Thoracic aorta (tissue), 2 donors: Measurements from ENCODE around the gene CENPO. TPM values are rescaled to one million over a fixed set of nuclear protein-coding genes. Genes with fewer than 3 reads are reported as not detected.

Experiments
- ATAC-seq: fragments of 150-250 bp; one replicate; pipeline ENCODE4 v1.8.0; 2017; ENCODE audit warnings: low read depth; ENCODE audit not compliant: insufficient number of reproducible peaks, low FRiP score
- DNase-seq: peaks from one replicate; pipeline ENCODE4 v3.0.0-alpha.2; 2020; ENCODE audit warnings: low spot score
- H3K27ac ChIP-seq, 2 donors: fragments of 200-600 bp; sonication (generic); 1 replicate in 1 of 2; 2 replicates in 1 of 2; pipeline ENCODE4 v1.5.1; 2016; ENCODE audit warnings: mild to moderate bottlenecking in 2 of 2, moderate library complexity in 2 of 2
- H3K27me3 ChIP-seq: fragments of 200-600 bp; sonication (generic); replicated peaks from 2 replicates; pipeline ENCODE4 v1.6.0; 2016; ENCODE audit warnings: mild to moderate bottlenecking; ENCODE audit not compliant: insufficient read depth
- H3K36me3 ChIP-seq: fragments of 200-600 bp; sonication (generic); one replicate; pipeline ENCODE4 v1.5.1; 2016
- H3K4me1 ChIP-seq, 2 donors: fragments of 200-600 bp; sonication (generic); 1 replicate in 1 of 2; 2 replicates in 1 of 2; pipeline versions ENCODE4 v1.5.1 to v1.6.0; 2016; ENCODE audit warnings: low read depth in 2 of 2, mild to moderate bottlenecking in 1 of 2; ENCODE audit not compliant: control insufficient read depth in 1 of 2
- H3K4me3 ChIP-seq: fragments of 200-600 bp; sonication (generic); 2 replicates; pipeline ENCODE4 v1.5.1; 2016; ENCODE audit warnings: mild to moderate bottlenecking
- H3K9me3 ChIP-seq: fragments of 200-600 bp; sonication (generic); 2 replicates; pipeline ENCODE4 v1.5.1; 2016
- CTCF ChIP-seq: fragments of 200-600 bp; sonication (generic); IDR thresholded peaks from one replicate; pipeline ENCODE4 v1.5.1; 2019; ENCODE audit warnings: antibody characterized with exemption
- total RNA-seq, 2 donors: library from RNA; depleted of rRNA; stranded (reverse); fragments of >200 nt; gene quantifications; one replicate each; pipeline versions ENCODE4 v1.1.0 to v1.2.3, GENCODE V29; 2016

Gene CENPO
- total RNA-seq, 2 donors from 2014 or later: 2.5 to 9.2 TPM

- ATAC-seq: no peak
- no peak for TF ChIP-seq CTCF
- Histone ChIP-seq H3K27me3 (no peaks in the 10 kb centered on the region), H3K4me3 (no peak overlapping the region), H3K4me1 (no peaks in the 10 kb centered on the region), H3K9me3 (no peaks in the 10 kb centered on the region), H3K36me3 (peaks cover 7% of the 10 kb centered on the region), H3K27ac (no peak overlapping the region)
- no peak for DNase-seq
Observed at GRCh38 chr2:24771764-24772586, 21.2 kb upstream of the CENPO start.

DNA sequence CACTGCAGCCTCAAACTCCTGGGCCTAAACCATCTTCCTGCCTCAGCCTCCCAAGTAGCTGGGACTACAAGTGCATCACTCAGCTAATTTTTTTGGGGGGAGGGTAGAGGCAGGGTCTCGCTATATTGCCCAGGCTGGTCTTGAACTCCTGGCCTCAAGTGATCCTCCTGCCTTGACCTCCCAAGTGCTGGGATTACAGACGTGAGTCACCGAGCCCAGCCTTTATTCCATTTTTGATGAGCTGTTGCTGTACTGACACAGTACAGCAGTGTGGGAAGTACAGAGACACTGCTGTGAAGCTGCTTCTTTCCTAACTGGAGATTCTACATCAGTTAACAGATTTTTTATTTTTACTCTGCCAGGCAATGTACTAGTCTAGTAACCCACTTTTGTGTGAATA, 18.9 kb upstream of the CENPO start:
- ATAC-seq: no peak
- Histone ChIP-seq H3K4me1 (no peaks in the 10 kb centered on the region), H3K27me3 (no peaks in the 10 kb centered on the region), H3K27ac (no peak overlapping the region), H3K4me3 (no peak overlapping the region), H3K36me3 (peaks cover 7% of the 10 kb centered on the region), H3K9me3 (no peaks in the 10 kb centered on the region)
- no peak for DNase-seq
- no peak for TF ChIP-seq CTCF

DNA sequence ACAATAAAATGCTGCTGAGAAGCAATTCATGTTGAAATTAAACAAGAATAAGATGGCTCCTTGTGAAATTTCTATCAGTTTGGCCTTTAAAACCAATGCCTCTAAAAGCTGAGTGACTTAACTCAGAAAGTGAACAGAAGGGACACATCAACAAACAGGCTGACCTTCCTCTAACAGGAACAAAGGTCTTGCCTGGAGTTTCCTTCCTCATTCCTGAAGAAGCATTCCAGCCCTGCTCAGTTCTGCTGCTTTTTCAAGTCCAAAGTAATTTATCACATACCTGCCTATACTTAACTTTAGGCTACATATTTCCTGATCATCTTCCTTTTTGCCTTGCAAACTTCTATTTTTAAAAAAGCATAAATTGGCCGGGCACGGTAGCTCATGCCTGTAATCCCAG, 14.1 kb upstream of the CENPO start:
- no peak for DNase-seq
- Histone ChIP-seq H3K4me3 (no peak overlapping the region), H3K9me3 (no peaks in the 10 kb centered on the region), H3K27ac (no peak overlapping the region), H3K36me3 (no peaks in the 10 kb centered on the region), H3K27me3 (no peaks in the 10 kb centered on the region), H3K4me1 (no peaks in the 10 kb centered on the region)
- TF ChIP-seq CTCF: no peak
- no peak for ATAC-seq

DNA sequence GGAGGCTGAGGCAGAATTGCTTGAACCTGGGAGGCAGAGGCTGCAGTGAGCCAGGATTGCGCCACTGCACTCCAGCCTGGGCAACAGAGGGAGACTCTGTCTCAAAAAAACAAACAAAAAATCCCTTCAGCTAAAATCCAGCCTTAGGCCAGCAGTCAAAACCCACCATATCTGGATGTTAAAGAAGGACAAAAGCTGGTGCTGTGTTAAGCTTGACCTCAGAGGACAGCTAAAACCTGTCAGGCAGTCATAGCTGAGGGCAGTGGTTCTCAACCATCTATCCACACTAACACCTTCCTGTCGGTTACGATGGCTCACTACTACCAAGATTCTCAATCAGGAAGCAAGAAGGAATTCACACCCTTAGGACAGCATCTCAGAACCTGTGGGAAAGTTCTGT, 9.6 kb upstream of the CENPO start:
- ATAC-seq (no peak), DNase-seq (no peak)
- TF ChIP-seq CTCF: no peak
- no peak overlapping the region for H3K4me3 ChIP-seq
- H3K36me3 ChIP-seq: no peaks in the 10 kb centered on the region
- no peaks in the 10 kb centered on the region for H3K9me3 ChIP-seq
- no peaks in the 10 kb centered on the region for H3K27me3 ChIP-seq
- H3K27ac ChIP-seq: no peak overlapping the region
- H3K4me1 ChIP-seq: no peaks in the 10 kb centered on the region

- H3K36me3 ChIP-seq: no peaks in the 10 kb centered on the region
- no peak for TF ChIP-seq CTCF
- no peaks in the 10 kb centered on the region for H3K4me1 ChIP-seq
- H3K27me3 ChIP-seq: no peaks in the 10 kb centered on the region
- DNase-seq: no peak
- H3K27ac ChIP-seq: no peak overlapping the region
- no peak for ATAC-seq
- no peaks in the 10 kb centered on the region for H3K9me3 ChIP-seq
- no peak overlapping the region for H3K4me3 ChIP-seq
Observed at GRCh38 chr2:24785671-24786321, 7.4 kb upstream of the CENPO start.
